ACC112 (cell line): Measurements from ENCODE around the gene MYOCOS.
"Not testable (repeated sequence)": the region's sequence is repeated elsewhere in the genome, so short reads cannot be mapped to it uniquely, and the experiment has no call there.

ENCODE experiments used
- H2AFZ ChIP-seq: fragments of 200-600 bp; sonication (generic); one replicate; pipeline ENCODE4 v1.6.0; 2017; ENCODE audit warnings: antibody characterized with exemption, low read length; ENCODE audit not compliant: unreplicated experiment
- H3K27ac ChIP-seq: fragments of 200-600 bp; sonication (generic); 2 replicates; pipeline ENCODE4 v1.5.1; 2014; ENCODE audit warnings: low read depth, mild to moderate bottlenecking, antibody characterized with exemption, low read length, moderate library complexity
- H3K27me3 ChIP-seq: fragments of 200-600 bp; sonication (generic); 2 replicates; pipeline ENCODE4 v1.6.1; 2014; ENCODE audit warnings: mild to moderate bottlenecking, antibody characterized with exemption, low read length, moderate library complexity, mixed read lengths; ENCODE audit not compliant: insufficient read depth
- H3K36me3 ChIP-seq: fragments of 200-600 bp; sonication (generic); 2 replicates; pipeline ENCODE4 v1.6.1; 2016; ENCODE audit warnings: mild to moderate bottlenecking, antibody characterized with exemption, low read length, moderate library complexity, mixed read lengths; ENCODE audit not compliant: insufficient read depth
- H3K4me1 ChIP-seq: fragments of 200-600 bp; sonication (generic); one replicate; pipeline ENCODE4 v1.6.1; 2016; ENCODE audit warnings: low read length, mixed read lengths; ENCODE audit not compliant: insufficient read depth, unreplicated experiment, control insufficient read depth
- H3K4me3 ChIP-seq: fragments of 200-600 bp; sonication (generic); 2 replicates; pipeline ENCODE4 v1.5.1; 2014; ENCODE audit warnings: mild to moderate bottlenecking, low read depth, low read length
- H3K79me2 ChIP-seq: fragments of 200-600 bp; sonication (generic); one replicate; pipeline ENCODE4 v1.6.0; 2016; ENCODE audit warnings: low read length; ENCODE audit not compliant: control insufficient read depth, unreplicated experiment, insufficient read depth

Gene MYOCOS

GRCh38 chr1:171596705-171597104 is 25.3 kb upstream of the MYOCOS start:
- H3K27ac ChIP-seq: no peak overlapping the region
- no peak overlapping the region for H2AFZ ChIP-seq
- peaks cover 8% of the 10 kb centered on the region for H3K36me3 ChIP-seq
- H3K4me3 ChIP-seq: no peak overlapping the region
- no peaks in the 10 kb centered on the region for H3K27me3 ChIP-seq
- H3K79me2 ChIP-seq: no peaks in the 10 kb centered on the region
- H3K4me1 ChIP-seq: no peaks in the 10 kb centered on the region

GRCh38 chr1:171597203-171597602 is 24.8 kb upstream of the MYOCOS start:
- H3K4me3 ChIP-seq: no peak overlapping the region

GRCh38 chr1:171600310-171600709 is 21.7 kb upstream of the MYOCOS start:
- H3K4me1 ChIP-seq, H2AFZ ChIP-seq, H3K36me3 ChIP-seq, H3K79me2 ChIP-seq, H3K4me3 ChIP-seq, H3K27ac ChIP-seq, H3K27me3 ChIP-seq: not testable (repeated sequence)

More at GRCh38 chr1:171597203-171597602, 24.8 kb upstream of the MYOCOS start:
- peaks cover 6% of the 10 kb centered on the region; the same call in 1 of the 2 replicates for H3K36me3 ChIP-seq
- H3K27ac ChIP-seq: no peak overlapping the region
- no peak overlapping the region for H2AFZ ChIP-seq
- no peaks in the 10 kb centered on the region for H3K79me2 ChIP-seq
- H3K27me3 ChIP-seq: no peaks in the 10 kb centered on the region
- H3K4me1 ChIP-seq: no peaks in the 10 kb centered on the region

GRCh38 chr1:171600862-171601261 is 21.2 kb upstream of the MYOCOS start:
- Histone ChIP-seq H3K36me3 (no peaks in the 10 kb centered on the region), H3K4me1 (no peaks in the 10 kb centered on the region), H3K27ac (no peak overlapping the region), H3K27me3 (no peaks in the 10 kb centered on the region), H3K4me3 (no peak overlapping the region), H3K79me2 (no peaks in the 10 kb centered on the region), H2AFZ (no peak overlapping the region)

GRCh38 chr1:171603042-171603441 is 19.0 kb upstream of the MYOCOS start:
- not testable (repeated sequence) for H3K4me3 ChIP-seq, H3K4me1 ChIP-seq, H3K27me3 ChIP-seq, H3K36me3 ChIP-seq, H3K27ac ChIP-seq, H2AFZ ChIP-seq, H3K79me2 ChIP-seq

GRCh38 chr1:171606402-171606941 is 15.6 kb upstream of the MYOCOS start:
- Histone ChIP-seq H2AFZ (no peak overlapping the region), H3K79me2 (no peaks in the 10 kb centered on the region), H3K27ac (no peak overlapping the region), H3K36me3 (no peaks in the 10 kb centered on the region), H3K4me1 (no peaks in the 10 kb centered on the region), H3K27me3 (no peaks in the 10 kb centered on the region), H3K4me3 (no peak overlapping the region)

GRCh38 chr1:171610385-171610784 is 11.7 kb upstream of the MYOCOS start:
- Histone ChIP-seq H3K27ac (no peak overlapping the region), H3K4me3 (no peak overlapping the region), H3K79me2 (no peaks in the 10 kb centered on the region), H2AFZ (no peak overlapping the region), H3K27me3 (no peaks in the 10 kb centered on the region), H3K4me1 (no peaks in the 10 kb centered on the region), H3K36me3 (no peaks in the 10 kb centered on the region)

- Histone ChIP-seq H3K4me1 (no peaks in the 10 kb centered on the region), H2AFZ (no peak overlapping the region), H3K27me3 (no peaks in the 10 kb centered on the region), H3K27ac (no peak overlapping the region), H3K36me3 (no peaks in the 10 kb centered on the region), H3K4me3 (no peak overlapping the region), H3K79me2 (no peaks in the 10 kb centered on the region)
Measured at GRCh38 chr1:171611306-171611705, 10.7 kb upstream of the MYOCOS start.

GRCh38 chr1:171613282-171613681 is 8.8 kb upstream of the MYOCOS start:
- Histone ChIP-seq H3K27me3 (peaks cover 12% of the 10 kb centered on the region; the same call in 1 of the 2 replicates), H3K4me3 (no peak overlapping the region), H3K4me1 (no peaks in the 10 kb centered on the region), H3K79me2 (no peaks in the 10 kb centered on the region), H2AFZ (no peak overlapping the region), H3K27ac (no peak overlapping the region), H3K36me3 (no peaks in the 10 kb centered on the region)

GRCh38 chr1:171615122-171615906 is 6.7 kb upstream of the MYOCOS start:
- not testable (repeated sequence) for H3K4me3 ChIP-seq, H3K27ac ChIP-seq, H3K79me2 ChIP-seq, H2AFZ ChIP-seq, H3K4me1 ChIP-seq, H3K36me3 ChIP-seq
- peaks cover 18% of the 10 kb centered on the region; the same call in 1 of the 2 replicates for H3K27me3 ChIP-seq

GRCh38 chr1:171616586-171616985 is 5.5 kb upstream of the MYOCOS start:
- Histone ChIP-seq H2AFZ (no peak overlapping the region), H3K4me3 (no peak overlapping the region), H3K27ac (no peak overlapping the region), H3K4me1 (no peaks in the 10 kb centered on the region), H3K79me2 (no peaks in the 10 kb centered on the region), H3K27me3 (peaks cover 18% of the 10 kb centered on the region; the same call in 1 of the 2 replicates), H3K36me3 (no peaks in the 10 kb centered on the region)
